ENCODE measurements around the gene HEPACAM2. TPM values are rescaled to one million over a fixed set of nuclear protein-coding genes. Genes with fewer than 3 reads are reported as not detected.

The HEPACAM2 gene
- total RNA-seq, 1 experiment from 2014 or later = 0.05 TPM

Other genes starting within 250 kb of the HEPACAM2 start
- 4.5 and 5.1 TPM in 2 replicates for gene SAMD9, start 108.5 kb downstream of the HEPACAM2 start, total RNA-seq (2014; rRNA removed; shearing (Covaris generic))
- gene SAMD9L, start 78.1 kb downstream of the HEPACAM2 start, total RNA-seq (2014; rRNA removed; shearing (Covaris generic)) = 2.4 and 3.3 TPM in 2 replicates
- 51.1 and 57.4 TPM in 2 replicates for gene VPS50, start 5.9 kb upstream of the HEPACAM2 start, total RNA-seq (2014; rRNA removed; shearing (Covaris generic))

Data from SK-MEL-5 (cell line).